HepG2 (cell line): ENCODE data around the gene SEMA7A. TPM values are rescaled to one million over a fixed set of nuclear protein-coding genes. Genes with fewer than 3 reads are reported as not detected.

Experiments
- ATAC-seq: fragments of 200-7000 bp; cut with Tn5 transposase; 3 replicates; pipeline ENCODE4 v1.9.1; 2020; ENCODE audit warnings: mild to moderate bottlenecking, moderate library complexity
- BruUV-seq: library from RNA; stranded (reverse); fragments of 400-500 nt; replicated peaks from 2 replicates; lab custom pipeline; 2021; lab: Mats Ljungman, UMichigan
- CTCF ChIA-PET: fragments of 300-600 bp; formaldehyde crosslinking; extraction: SDS; loops from one replicate; lab custom pipeline; 2021; ENCODE audit warnings: low total read pairs, inconsistent platforms, low intra/inter-chr PET ratio; lab: Yijun Ruan, JAX
- POLR2A ChIA-PET: fragments of 350-600 bp; sonication (Branson Sonifier 250); formaldehyde crosslinking; loops from one replicate; lab custom pipeline; 2020; ENCODE audit warnings: antibody characterized with exemption, inconsistent platforms; lab: Yijun Ruan, JAX
- DNase-seq: peaks from one replicate; pipeline ENCODE4 v3.0.0-alpha.2; 2015; ENCODE audit warnings: low spot score
- FAIRE-seq: peaks from 3 replicates; lab custom pipeline; 2011; peaks lifted over from hg19 to GRCh38; lab: Jason Lieb, UNC
- H2AFZ ChIP-seq: one replicate; pipeline ENCODE4 v1.6.1; 2011; ENCODE audit warnings: low read length, inconsistent platforms
- H3K27ac ChIP-seq: fragments of 300-600 bp; 3 replicates; pipeline ENCODE4 v1.8.0; 2011; ENCODE audit warnings: mixed run types, mild to moderate bottlenecking, mixed read lengths, low read length, inconsistent platforms; ENCODE audit not compliant: insufficient read depth; ENCODE audit errors: extremely low read length
- H3K27me3 ChIP-seq, 2 experiments: fragments of 200-600 bp in 1 of 2; 2 replicates in 1 of 2; 3 replicates in 1 of 2; pipeline versions ENCODE4 v1.6.0 to v1.8.0; 2011; ENCODE audit warnings: low read length in 2 of 2, mild to moderate bottlenecking in 2 of 2, moderate library complexity in 2 of 2, inconsistent platforms in 1 of 2; ENCODE audit not compliant: insufficient read depth in 2 of 2, control insufficient read depth in 1 of 2
- H3K36me3 ChIP-seq, 2 experiments: fragments of 200-600 bp in 1 of 2; replicated peaks in 1 of 2; 2 replicates in 1 of 2; 3 replicates in 1 of 2; pipeline versions ENCODE4 v1.5.1 to v1.8.0; 2011; ENCODE audit warnings: low read length in 2 of 2, inconsistent platforms in 1 of 2; ENCODE audit not compliant: insufficient read depth in 2 of 2, control insufficient read depth in 1 of 2
- H3K4me1 ChIP-seq: 2 replicates; pipeline ENCODE4 v1.5.1; 2012; ENCODE audit warnings: low read length, inconsistent platforms; ENCODE audit not compliant: insufficient read depth
- H3K4me2 ChIP-seq: 2 replicates; pipeline ENCODE4 v1.6.0; 2011; ENCODE audit warnings: low read depth, low read length, inconsistent platforms
- H3K4me3 ChIP-seq, 3 experiments: fragments of 200-600 bp in 1 of 3; sonication (generic), shearing (Covaris generic) in 1 of 3; replicated peaks in 1 of 3; 2 replicates each; pipeline ENCODE4 v1.5.1; 2011 to 2016; ENCODE audit warnings: low read length in 3 of 3, inconsistent platforms in 2 of 3, low read depth in 2 of 3, mild to moderate bottlenecking in 2 of 3, control low read depth in 1 of 3, mixed read lengths in 1 of 3; ENCODE audit not compliant: insufficient read depth in 1 of 3
- H3K79me2 ChIP-seq: one replicate; pipeline ENCODE4 v1.6.1; 2011; ENCODE audit warnings: low read length, inconsistent platforms; ENCODE audit not compliant: insufficient read depth
- H3K9ac ChIP-seq: 2 replicates; pipeline ENCODE4 v1.6.0; 2011; ENCODE audit warnings: mild to moderate bottlenecking, low read depth, low read length, inconsistent platforms; ENCODE audit not compliant: insufficient read depth
- H3K9me3 ChIP-seq: 2 replicates; pipeline ENCODE4 v1.5.1; 2012; ENCODE audit warnings: mild to moderate bottlenecking, low read length
- H4K20me1 ChIP-seq: 2 replicates; pipeline ENCODE4 v1.6.0; 2011; ENCODE audit warnings: inconsistent platforms, mild to moderate bottlenecking, low read length, moderate library complexity; ENCODE audit not compliant: insufficient read depth
- MAFK ChIP-seq, 2 experiments: IDR thresholded peaks in 1 of 2; conservative IDR thresholded peaks in 1 of 2; 2 replicates each; pipeline ENCODE4 v1.6.1; 2011; ENCODE audit warnings: improper control_type of control experiment in 2 of 2, low read length in 2 of 2
- RNF219 ChIP-seq: sonication (generic); formaldehyde crosslinking; IDR thresholded peaks from 2 replicates; pipeline ENCODE4 v1.5.0; 2020; ENCODE audit warnings: mild to moderate bottlenecking, missing genetic modification reagents
- SMAD1 ChIP-seq: sonication (generic); formaldehyde crosslinking; IDR thresholded peaks from 2 replicates; pipeline ENCODE4 v1.4.0; 2020; ENCODE audit warnings: missing genetic modification reagents, low read depth, mild to moderate bottlenecking, borderline replicate concordance
- SNAPC2 ChIP-seq: sonication (generic); formaldehyde crosslinking; IDR thresholded peaks from 2 replicates; pipeline ENCODE4 v1.8.1; 2022; ENCODE audit warnings: mild to moderate bottlenecking, missing genetic modification reagents
- ZBTB49 ChIP-seq: sonication (generic); formaldehyde crosslinking; IDR thresholded peaks from 2 replicates; pipeline ENCODE4 v1.4.0; 2020; ENCODE audit warnings: missing genetic modification reagents, borderline replicate concordance
- ZNF124 ChIP-seq: sonication (generic); formaldehyde crosslinking; IDR thresholded peaks from 2 replicates; pipeline ENCODE4 v1.4.0; 2020; ENCODE audit warnings: missing genetic modification reagents
- ZNF205 ChIP-seq: IDR thresholded peaks from 2 replicates; pipeline ENCODE4 v1.6.1; 2018; ENCODE audit warnings: missing biosample characterization, missing genetic modification reagents
- ZNF619 ChIP-seq: sonication (generic); formaldehyde crosslinking; IDR thresholded peaks from 2 replicates; pipeline ENCODE4 v1.4.0; 2020; ENCODE audit warnings: mild to moderate bottlenecking, missing genetic modification reagents
- ZNF839 ChIP-seq: sonication (generic); formaldehyde crosslinking; IDR thresholded peaks from 2 replicates; pipeline ENCODE4 v1.4.0; 2020; ENCODE audit warnings: missing genetic modification reagents, mild to moderate bottlenecking, borderline replicate concordance
- WGBS: methylation state at CpG from one replicate; pipeline ENCODE4 v1.1.6; 2017; ENCODE audit warnings: low lambda C conversion rate; 5-methylcytosine and 5-hydroxymethylcytosine counted together
- in situ Hi-C: cut with HindIII; loops from 2 replicates; pipeline ENCODE4 v1.10.0; 2017; ENCODE audit warnings: low pct_unique_long_range_greater_than_20kb; ENCODE audit not compliant: extremely low pct_ligation_motif_present
- intact Hi-C: fragments of 100-400 bp; cut with micrococcal nuclease; formaldehyde crosslinking; loops from one replicate; pipeline ENCODE4 v1.10.0; 2022; ENCODE audit not compliant: unreplicated experiment
- polyA plus RNA-seq, 8 experiments: library from polyadenylated mRNA; depleted of rRNA in 3 of 8; stranded (reverse) in 7 of 8; unstranded in 1 of 8; fragments of >200 nt; fragmentation: Illumina TruSeq in 4 of 8; extraction: Trizol in 4 of 8; gene quantifications; 2 replicates each; pipeline versions ENCODE4 v1.2.1 to v1.2.3, GENCODE V29; 2011 to 2016; ENCODE audit warnings: low read depth in 4 of 8, missing spikeins in 1 of 8, mixed read lengths in 1 of 8; ENCODE audit not compliant: insufficient read depth in 1 of 8
- total RNA-seq, 5 experiments: library from RNA; depleted of rRNA; stranded (reverse); fragments of >200 nt; fragmentation: Illumina TruSeq; extraction: Trizol; gene quantifications; 2 replicates each; pipeline ENCODE4 v1.2.3, GENCODE V29; 2016; ENCODE audit warnings: low read depth in 1 of 5

SEMA7A gene
- total and polyA plus RNA-seq, 2 of the 13 experiments (the other 11 are each of a cell fraction or from before 2014, with no cell fraction given): 9.0 to 15.8 TPM

- CTCF ChIA-PET: interaction anchor here (1.0 to 3.5 kb wide), 6 partner anchors 66 to 258 kb away, joined by 3 to 41 read pairs (median 18); partner anchors contain the start of gene UBL7
- H3K27ac ChIP-seq: no peak overlapping the region
- H3K27me3 ChIP-seq: peaks cover 0 to 26% of the 10 kb centered on the region in 2 experiments; a peak in 4 of 5 replicates
- TF ChIP-seq ZNF124 (0 out of 2 replicates have a peak, but pooled peaks have one; percentile 1), SNAPC2 (CRISPR knock-in tag) (no peak), ZNF205 (CRISPR knock-in tag) (no peak), ZNF619 (CRISPR knock-in tag) (0 out of 2 replicates have a peak, but pooled peaks have one; percentile 26), ZBTB49 (no peak), RNF219 (CRISPR knock-in tag) (0 out of 2 replicates have a peak, but pooled peaks have one; percentile 39), ZNF839 (CRISPR knock-in tag) (0 out of 2 replicates have a peak, but pooled peaks have one; percentile 7), SMAD1 (0 out of 2 replicates have a peak, but pooled peaks have one; percentile 17), MAFK (conservative IDR thresholded peaks at IDR 0.05 in 1 of 2, IDR thresholded peaks at IDR 0.05 in 1 of 2; ENCODE audit: low read length in 2 of 2) (no peak)
- H3K36me3 ChIP-seq: no peaks in the 10 kb centered on the region
- H3K9me3 ChIP-seq: no peaks in the 10 kb centered on the region
- DNase-seq (no peak), ATAC-seq (peak; percentile 21), FAIRE-seq (no peak)
- BruUV-seq: no TSS peak
- POLR2A ChIA-PET: no interaction called here
- WGBS: 64% methylated on average over 5 of the region's 13 CpGs
- in situ Hi-C loops: loop anchor here (5.0 kb wide), 2 partner anchors 249 to 394 kb away; no protein-coding TSS in a partner anchor
- H2AFZ ChIP-seq: no peak overlapping the region
- no peak overlapping the region for H3K9ac ChIP-seq
- H3K79me2 ChIP-seq: no peaks in the 10 kb centered on the region
- peaks cover 28% of the 10 kb centered on the region for H3K4me1 ChIP-seq
- intact Hi-C loops: loop anchor here (1.0 to 5.0 kb wide), 2 partner anchors 244 to 259 kb away; partner anchors contain the start of gene CLK3
- H3K4me2 ChIP-seq: peak overlapping the region; percentile 97
- no peaks in the 10 kb centered on the region for H4K20me1 ChIP-seq
- peak overlapping the region in 1 of 3 experiments; percentile 77; a peak in 2 of 6 replicates for H3K4me3 ChIP-seq
Observed at GRCh38 chr15:74373056-74373650, 60.6 kb downstream of the SEMA7A start.
